HFFc6 (cell line): ENCODE data around the gene CYP26B1. TPM values are rescaled to one million over a fixed set of nuclear protein-coding genes. Genes with fewer than 3 reads are reported as not detected.

Experiments
- DNase-seq: peaks from one replicate; pipeline ENCODE4 v3.0.0-alpha.2; 2018
- H3K27ac Mint-ChIP-seq: 2 replicates; pipeline ENCODE4 v1.8.0; 2020; ENCODE audit warnings: mild to moderate bottlenecking, mixed read lengths
- H3K27me3 Mint-ChIP-seq: 2 replicates; pipeline ENCODE4 v1.8.0; 2021; ENCODE audit warnings: mild to moderate bottlenecking, moderate library complexity, mixed read lengths; ENCODE audit not compliant: insufficient read depth
- H3K36me3 Mint-ChIP-seq: 2 replicates; pipeline ENCODE4 v1.8.0; 2021; ENCODE audit warnings: low read depth, mixed read lengths
- H3K4me1 Mint-ChIP-seq: 2 replicates; pipeline ENCODE4 v1.8.0; 2020; ENCODE audit warnings: low read depth, mixed read lengths
- H3K4me3 Mint-ChIP-seq: 2 replicates; pipeline ENCODE4 v1.8.0; 2020; ENCODE audit warnings: mild to moderate bottlenecking, moderate library complexity, mixed read lengths
- H3K9me3 Mint-ChIP-seq: 2 replicates; pipeline ENCODE4 v1.8.0; 2020; ENCODE audit warnings: mild to moderate bottlenecking, mixed read lengths
- CTCF ChIP-seq: fragments of 200-600 bp; sonication (generic); IDR thresholded peaks from 2 replicates; pipeline ENCODE4 v1.5.0; 2021; ENCODE audit warnings: antibody characterized with exemption, mild to moderate bottlenecking
- total RNA-seq, 6 experiments: library from RNA; stranded (reverse); fragmentation: NEBNext Ultra II Directional; extraction: Animal tissue kit (Norgen Biotek cat#: 25700); gene quantifications; 2 replicates in 1 of 6; 3 replicates in 5 of 6; pipeline ENCODE4 v1.2.3, GENCODE V29; 2021

CYP26B1 gene
- total RNA-seq, 6 experiments from 2014 or later: 0.05 to 0.66 (median 0.14) TPM; not detected in 1

GRCh38 chr2:72153026-72153791, 5.5 kb upstream of the CYP26B1 start:
- no peaks in the 10 kb centered on the region for H3K9me3 Mint-ChIP-seq
- H3K4me3 Mint-ChIP-seq: no peak overlapping the region
- H3K27ac Mint-ChIP-seq: no peak overlapping the region
- peaks cover 50% of the 10 kb centered on the region for H3K27me3 Mint-ChIP-seq
- H3K36me3 Mint-ChIP-seq: no peaks in the 10 kb centered on the region
- TF ChIP-seq CTCF: no peak
- DNase-seq: no peak
- H3K4me1 Mint-ChIP-seq: peaks cover 19% of the 10 kb centered on the region

- H3K27me3 Mint-ChIP-seq: peaks cover 51% of the 10 kb centered on the region
- no peak for DNase-seq
- H3K36me3 Mint-ChIP-seq: peaks cover 5% of the 10 kb centered on the region; the same call in 1 of the 2 replicates
- H3K4me3 Mint-ChIP-seq: no peak overlapping the region
- H3K27ac Mint-ChIP-seq: no peak overlapping the region
- no peak for TF ChIP-seq CTCF
- no peaks in the 10 kb centered on the region; the same call in 1 of the 2 replicates for H3K9me3 Mint-ChIP-seq
- H3K4me1 Mint-ChIP-seq: peaks cover 25% of the 10 kb centered on the region
Observed at GRCh38 chr2:72150861-72151356, 3.2 kb upstream of the CYP26B1 start.

GRCh38 chr2:72150157-72150860, 2.6 kb upstream of the CYP26B1 start:
- Mint-ChIP-seq H3K9me3 (no peaks in the 10 kb centered on the region; the same call in 1 of the 2 replicates), H3K27ac (no peak overlapping the region), H3K4me3 (peak overlapping the region; percentile 75), H3K27me3 (peaks cover 55% of the 10 kb centered on the region), H3K36me3 (peaks cover 5% of the 10 kb centered on the region; the same call in 1 of the 2 replicates), H3K4me1 (peaks cover 31% of the 10 kb centered on the region)
- peak; percentile 59 for DNase-seq
- TF ChIP-seq CTCF: peak; percentile 94

GRCh38 chr2:72149556-72150156, 2.0 kb upstream of the CYP26B1 start:
- TF ChIP-seq CTCF: no peak
- Mint-ChIP-seq H3K4me1 (peaks cover 35% of the 10 kb centered on the region), H3K9me3 (no peaks in the 10 kb centered on the region; the same call in 1 of the 2 replicates), H3K4me3 (peak overlapping the region; percentile 75), H3K27ac (no peak overlapping the region), H3K27me3 (peaks cover 53% of the 10 kb centered on the region), H3K36me3 (peaks cover 5% of the 10 kb centered on the region; the same call in 1 of the 2 replicates)
- no peak for DNase-seq

GRCh38 chr2:72148837-72149555, 1.3 kb upstream of the CYP26B1 start:
- Mint-ChIP-seq H3K9me3 (no peaks in the 10 kb centered on the region; the same call in 1 of the 2 replicates), H3K27ac (no peak overlapping the region), H3K4me1 (peaks cover 35% of the 10 kb centered on the region), H3K27me3 (peaks cover 51% of the 10 kb centered on the region), H3K4me3 (peak overlapping the region; percentile 75), H3K36me3 (peaks cover 5% of the 10 kb centered on the region; the same call in 1 of the 2 replicates)
- DNase-seq: no peak
- no peak for TF ChIP-seq CTCF
